Karpas-422 (cell line): Measurements from ENCODE around the gene C19orf67. TPM values are rescaled to one million over a fixed set of nuclear protein-coding genes. Genes with fewer than 3 reads are reported as not detected.

Source experiments
- DNase-seq: peaks from one replicate; pipeline ENCODE4 v3.0.0-alpha.2; 2015
- H2AFZ ChIP-seq: fragments of 200-600 bp; sonication (generic); 2 replicates; pipeline ENCODE4 v1.6.1; 2014; ENCODE audit warnings: antibody characterized with exemption, low read length, mixed read lengths
- H3K27ac ChIP-seq: fragments of 200-600 bp; sonication (generic); 2 replicates; pipeline ENCODE4 v1.5.1; 2014; ENCODE audit warnings: mild to moderate bottlenecking, low read length, moderate library complexity
- H3K27me3 ChIP-seq: fragments of 200-600 bp; sonication (generic); 2 replicates; pipeline ENCODE4 v1.6.1; 2014; ENCODE audit warnings: low read length, mixed read lengths
- H3K36me3 ChIP-seq: fragments of 200-600 bp; sonication (generic); 2 replicates; pipeline ENCODE4 v1.6.1; 2014; ENCODE audit warnings: low read length, mixed read lengths; ENCODE audit not compliant: insufficient read depth
- H3K4me1 ChIP-seq: fragments of 200-600 bp; sonication (generic); 2 replicates; pipeline ENCODE4 v1.6.1; 2014; ENCODE audit warnings: mild to moderate bottlenecking, low read length, mixed read lengths
- H3K4me2 ChIP-seq: fragments of 200-600 bp; sonication (generic); 2 replicates; pipeline ENCODE4 v1.6.1; 2014; ENCODE audit warnings: low read length, low read depth, mild to moderate bottlenecking; ENCODE audit not compliant: poor library complexity, severe bottlenecking
- H3K4me3 ChIP-seq: fragments of 200-600 bp; sonication (generic); 2 replicates; pipeline ENCODE4 v1.5.1; 2014; ENCODE audit warnings: mild to moderate bottlenecking, antibody characterized with exemption, low read length, mixed read lengths
- H3K79me2 ChIP-seq: fragments of 200-600 bp; sonication (generic); 2 replicates; pipeline ENCODE4 v1.6.1; 2014; ENCODE audit warnings: mild to moderate bottlenecking, low read length, mixed read lengths
- H3K9ac ChIP-seq: fragments of 200-600 bp; sonication (generic); 2 replicates; pipeline ENCODE4 v1.6.0; 2014; ENCODE audit warnings: low read length
- H3K9me2 ChIP-seq: fragments of 200-600 bp; sonication (generic), shearing (Covaris generic); replicated peaks from 2 replicates; pipeline ENCODE4 v1.6.0; 2014; ENCODE audit warnings: mild to moderate bottlenecking, low read length, moderate library complexity; ENCODE audit not compliant: insufficient read depth
- H3K9me3 ChIP-seq: fragments of 300-700, 200-600 bp; sonication (generic); 2 replicates; pipeline ENCODE4 v1.6.1; 2014; ENCODE audit warnings: low read length, mixed read lengths
- H4K20me1 ChIP-seq: fragments of 200-600 bp; sonication (generic); 2 replicates; pipeline ENCODE4 v1.6.1; 2014; ENCODE audit warnings: mild to moderate bottlenecking, antibody characterized with exemption, low read length, low read depth; ENCODE audit not compliant: insufficient read depth
- total RNA-seq: library from RNA; depleted of rRNA; stranded (reverse); fragments of >200 nt; shearing (Covaris generic); gene quantifications from 2 replicates; pipeline ENCODE4 v1.2.3, GENCODE V29; 2014; ENCODE audit warnings: low replicate concordance

C19orf67 gene
- total RNA-seq, 1 experiment from 2014 or later, result 0.37 TPM

- Histone ChIP-seq H3K9ac (no peak overlapping the region), H3K79me2 (no peaks in the 10 kb centered on the region)
These were observed 24.4 kb downstream of the C19orf67 start for GRCh38 chr19:14061081-14061749.

GRCh38 chr19:14059652-14060155, 25.9 kb downstream of the C19orf67 start:
- no peaks in the 10 kb centered on the region for H3K9me2 ChIP-seq
- no peaks in the 10 kb centered on the region; the same call in 1 of the 2 replicates for H3K4me1 ChIP-seq
- no peaks in the 10 kb centered on the region for H3K27me3 ChIP-seq
- DNase-seq, result no peak
- no peaks in the 10 kb centered on the region for H3K9me3 ChIP-seq
- H3K36me3 ChIP-seq, result no peaks in the 10 kb centered on the region
- no peaks in the 10 kb centered on the region for H3K79me2 ChIP-seq
- no peak overlapping the region for H3K27ac ChIP-seq
- H3K4me3 ChIP-seq, result no peak overlapping the region
- no peaks in the 10 kb centered on the region for H4K20me1 ChIP-seq
- no peak overlapping the region for H3K4me2 ChIP-seq
- no peak overlapping the region for H2AFZ ChIP-seq
- no peak overlapping the region for H3K9ac ChIP-seq

More at GRCh38 chr19:14061081-14061749, 24.4 kb downstream of the C19orf67 start:
- H4K20me1 ChIP-seq, result no peaks in the 10 kb centered on the region
- H3K9me2 ChIP-seq, result no peaks in the 10 kb centered on the region
- no peak overlapping the region for H3K4me2 ChIP-seq
- H3K27me3 ChIP-seq, result no peaks in the 10 kb centered on the region
- no peak overlapping the region for H3K4me3 ChIP-seq
- no peak for DNase-seq
- no peak overlapping the region for H2AFZ ChIP-seq
- no peaks in the 10 kb centered on the region for H3K9me3 ChIP-seq
- no peaks in the 10 kb centered on the region; the same call in 1 of the 2 replicates for H3K4me1 ChIP-seq
- H3K36me3 ChIP-seq, result no peaks in the 10 kb centered on the region
- H3K27ac ChIP-seq, result no peak overlapping the region

- H3K27me3 ChIP-seq, result no peaks in the 10 kb centered on the region
- DNase-seq, result peak; percentile 80
These were observed 26.5 kb downstream of the C19orf67 start for GRCh38 chr19:14059093-14059480.

GRCh38 chr19:14058182-14059092, 27.1 kb downstream of the C19orf67 start:
- H2AFZ ChIP-seq, result no peak overlapping the region
- H3K79me2 ChIP-seq, result no peaks in the 10 kb centered on the region
- no peaks in the 10 kb centered on the region for H3K9me2 ChIP-seq
- no peak overlapping the region for H3K27ac ChIP-seq
- H3K4me1 ChIP-seq, result no peaks in the 10 kb centered on the region; the same call in 1 of the 2 replicates
- no peak for DNase-seq
- H4K20me1 ChIP-seq, result no peaks in the 10 kb centered on the region
- no peaks in the 10 kb centered on the region for H3K27me3 ChIP-seq
- no peaks in the 10 kb centered on the region for H3K9me3 ChIP-seq
- no peak overlapping the region for H3K9ac ChIP-seq
- no peak overlapping the region for H3K4me3 ChIP-seq
- H3K4me2 ChIP-seq, result no peak overlapping the region
- no peaks in the 10 kb centered on the region for H3K36me3 ChIP-seq

More at GRCh38 chr19:14059093-14059480, 26.5 kb downstream of the C19orf67 start:
- H3K9me3 ChIP-seq, result no peaks in the 10 kb centered on the region
- H3K36me3 ChIP-seq, result no peaks in the 10 kb centered on the region
- H3K4me3 ChIP-seq, result no peak overlapping the region
- no peaks in the 10 kb centered on the region for H3K79me2 ChIP-seq
- no peak overlapping the region for H3K4me2 ChIP-seq
- H3K9me2 ChIP-seq, result no peaks in the 10 kb centered on the region
- no peaks in the 10 kb centered on the region; the same call in 1 of the 2 replicates for H3K4me1 ChIP-seq
- no peak overlapping the region for H3K9ac ChIP-seq
- no peaks in the 10 kb centered on the region for H4K20me1 ChIP-seq
- no peak overlapping the region for H3K27ac ChIP-seq
- H2AFZ ChIP-seq, result no peak overlapping the region

GRCh38 chr19:14056741-14057356, 28.7 kb downstream of the C19orf67 start:
- Histone ChIP-seq H3K9me3 (no peaks in the 10 kb centered on the region), H3K9me2 (no peaks in the 10 kb centered on the region), H3K27me3 (no peaks in the 10 kb centered on the region), H3K9ac (no peak overlapping the region), H3K79me2 (no peaks in the 10 kb centered on the region), H3K4me2 (no peak overlapping the region), H2AFZ (no peak overlapping the region), H3K4me3 (no peak overlapping the region), H4K20me1 (no peaks in the 10 kb centered on the region), H3K4me1 (no peaks in the 10 kb centered on the region; the same call in 1 of the 2 replicates), H3K36me3 (no peaks in the 10 kb centered on the region), H3K27ac (no peak overlapping the region)
- DNase-seq, result no peak

- Histone ChIP-seq H3K9ac (no peak overlapping the region), H3K36me3 (no peaks in the 10 kb centered on the region), H3K4me3 (no peak overlapping the region), H3K27ac (no peak overlapping the region), H3K9me3 (no peaks in the 10 kb centered on the region), H3K27me3 (no peaks in the 10 kb centered on the region), H3K79me2 (no peaks in the 10 kb centered on the region), H3K9me2 (no peaks in the 10 kb centered on the region), H4K20me1 (no peaks in the 10 kb centered on the region), H3K4me1 (no peaks in the 10 kb centered on the region; the same call in 1 of the 2 replicates), H2AFZ (no peak overlapping the region), H3K4me2 (no peak overlapping the region)
- DNase-seq, result no peak
These were observed 29.4 kb downstream of the C19orf67 start for GRCh38 chr19:14056069-14056666.

- H3K9me3 ChIP-seq, result no peaks in the 10 kb centered on the region
- no peak overlapping the region for H2AFZ ChIP-seq
- DNase-seq, result no peak
- H3K27me3 ChIP-seq, result no peaks in the 10 kb centered on the region
- no peak overlapping the region for H3K4me2 ChIP-seq
- no peaks in the 10 kb centered on the region for H3K79me2 ChIP-seq
- no peaks in the 10 kb centered on the region; the same call in 1 of the 2 replicates for H3K4me1 ChIP-seq
- no peak overlapping the region for H3K9ac ChIP-seq
- no peaks in the 10 kb centered on the region for H3K36me3 ChIP-seq
- no peaks in the 10 kb centered on the region for H3K9me2 ChIP-seq
- H3K27ac ChIP-seq, result no peak overlapping the region
- H4K20me1 ChIP-seq, result no peaks in the 10 kb centered on the region
- H3K4me3 ChIP-seq, result no peak overlapping the region
These were observed 30.2 kb downstream of the C19orf67 start for GRCh38 chr19:14055396-14055795.
